Myocyte (in vitro differentiated cells): Measurements from ENCODE around the gene SEC16A. TPM values are rescaled to one million over a fixed set of nuclear protein-coding genes. Genes with fewer than 3 reads are reported as not detected.

Experiments used
- microRNA-seq: library from miRNA; unstranded; fragments of <30 nt; microRNA quantifications from one replicate; pipeline ENCODE4, GENCODE V29; 2016
- total RNA-seq: library from RNA; depleted of rRNA; stranded (reverse); fragments of >200 nt; gene quantifications from 2 replicates; pipeline ENCODE4 v1.2.3, GENCODE V29; 2014

Gene SEC16A
- total RNA-seq, 1 donor from 2014 or later = 25.3 TPM

Small RNAs within 50 kb of the gene (microRNA-seq; reads per million reads assigned to microRNA genes)
- not detected for gene MIR4673

Other genes starting within 250 kb of the SEC16A start
- gene QSOX2, start 237.2 kb downstream of the SEC16A start, total RNA-seq = 18.2 and 20.7 TPM in 2 replicates
- gene CCDC187, start 178.9 kb downstream of the SEC16A start, total RNA-seq = 0.05 TPM in 1 of 2 replicates, not detected in the other
- gene GPSM1, start 155.5 kb downstream of the SEC16A start, total RNA-seq = 22.3 and 28.3 TPM in 2 replicates
- 17.0 and 34.0 TPM in 2 replicates for gene DNLZ, start 119.3 kb downstream of the SEC16A start, total RNA-seq
- 0.21 and 0.91 TPM in 2 replicates for gene CARD9, start 109.4 kb downstream of the SEC16A start, total RNA-seq
- gene SNAPC4, start 82.9 kb downstream of the SEC16A start, total RNA-seq = 7.6 and 9.2 TPM in 2 replicates
- gene ENTR1, start 72.4 kb downstream of the SEC16A start, total RNA-seq = 46.6 and 48.2 TPM in 2 replicates
- gene PMPCA, start 72.4 kb downstream of the SEC16A start, total RNA-seq = 49.9 and 60.5 TPM in 2 replicates
- gene INPP5E, start 43.2 kb downstream of the SEC16A start, total RNA-seq = 8.3 and 12.4 TPM in 2 replicates
- 6.2 and 16.0 TPM in 2 replicates for gene NOTCH1, start 63.0 kb upstream of the SEC16A start, total RNA-seq
- 6.0 and 7.0 TPM in 2 replicates for gene EGFL7, start 179.9 kb upstream of the SEC16A start, total RNA-seq
- gene AGPAT2, start 204.4 kb upstream of the SEC16A start, total RNA-seq = 21.3 and 35.5 TPM in 2 replicates
- gene DIPK1B, start 229.5 kb upstream of the SEC16A start, total RNA-seq = not detected in 2 replicates